ENCODE measurements around the gene C17orf107.

- TF ChIP-seq CTCF (IDR thresholded peaks at IDR 0.05) (no peak), EZH2 (IDR thresholded peaks at IDR 0.05) (no peak)
These were observed 32.6 kb downstream of the C17orf107 start, which contains the start of gene GP1BA for GRCh38 chr17:4931963-4932362.
